ENCODE measurements around the gene YIF1A.

YIF1A gene

GRCh38 chr11:66275396-66275795 is 13.5 kb downstream of the YIF1A start:
- CTCF ChIA-PET: interaction anchor here (0.6 kb wide), 1 partner anchor 163 kb away, joined by 3 read pairs; the partner anchor contains the start of gene MRPL11

GRCh38 chr11:66274219-66274618 is 14.7 kb downstream of the YIF1A start:
- ChIA-PET CTCF (no interaction called here), POLR2A (no interaction called here)
- H3K36me3 ChIP-seq (ENCODE audit: control insufficient read depth in 2 of 2, insufficient read depth in 1 of 2, low read length in 2 of 2): peaks cover 0 to 61% of the 10 kb centered on the region in 2 experiments; a peak in 2 of 3 replicates
- no peaks in the 10 kb centered on the region for H3K9me3 ChIP-seq (ENCODE audit: control insufficient read depth, insufficient read depth, low read depth, low read length)
- no peak overlapping the region for H3K27ac ChIP-seq (ENCODE audit: extremely low read depth, low read depth, low read length)
- H3K4me3 ChIP-seq (ENCODE audit: low read depth, low read length): no peak overlapping the region
- H3K4me1 ChIP-seq (ENCODE audit: control insufficient read depth, insufficient read depth, low read length): peaks cover 2% of the 10 kb centered on the region; the same call in 1 of the 2 replicates
- no peak for TF ChIP-seq ZNF558 (tag by site-specific recombination; IDR thresholded peaks at IDR 0.05)
- no peak for TF ChIP-seq KLF10 (tag by site-specific recombination; IDR thresholded peaks at IDR 0.05)
- TF ChIP-seq ZNF24 (tag by site-specific recombination; IDR thresholded peaks at IDR 0.05): no peak
- no peak for TF ChIP-seq TSHZ1 (tag by site-specific recombination; IDR thresholded peaks at IDR 0.05; ENCODE audit: borderline replicate concordance)
- no peak for TF ChIP-seq ZNF140 (tag by site-specific recombination; IDR thresholded peaks at IDR 0.05)
- TF ChIP-seq ZNF555 (tag by site-specific recombination; conservative IDR thresholded peaks at IDR 0.05): no peak
- TF ChIP-seq ZNF311 (tag by site-specific recombination; IDR thresholded peaks at IDR 0.05; ENCODE audit: borderline replicate concordance): no peak
- no peak for TF ChIP-seq ZNF654 (tag by site-specific recombination; IDR thresholded peaks at IDR 0.05; ENCODE audit: low read depth)

More at GRCh38 chr11:66275396-66275795, 13.5 kb downstream of the YIF1A start:
- H3K27ac ChIP-seq (ENCODE audit: extremely low read depth, low read depth, low read length): no peak overlapping the region
- POLR2A ChIA-PET: no interaction called here
- peaks cover 0 to 56% of the 10 kb centered on the region in 2 experiments; a peak in 2 of 3 replicates for H3K36me3 ChIP-seq (ENCODE audit: control insufficient read depth in 2 of 2, insufficient read depth in 1 of 2, low read length in 2 of 2)
- no peaks in the 10 kb centered on the region for H3K4me1 ChIP-seq (ENCODE audit: control insufficient read depth, insufficient read depth, low read length)
- H3K4me3 ChIP-seq (ENCODE audit: low read depth, low read length): no peak overlapping the region
- TF ChIP-seq ZNF175 (tag by site-specific recombination; IDR thresholded peaks at IDR 0.05) (no peak), ZNF704 (tag by site-specific recombination; IDR thresholded peaks at IDR 0.05) (no peak), ZSCAN4 (tag by site-specific recombination; IDR thresholded peaks at IDR 0.05) (no peak), TCF7L2 (IDR thresholded peaks at IDR 0.05; ENCODE audit: borderline replicate concordance, low read depth, low read length) (no peak), ELK4 (IDR thresholded peaks at IDR 0.05; ENCODE audit: borderline replicate concordance, low read depth, low read length) (no peak), ZNF449 (tag by site-specific recombination; IDR thresholded peaks at IDR 0.05) (no peak), ZNF660 (tag by site-specific recombination; IDR thresholded peaks at IDR 0.05) (no peak), ZNF830 (tag by site-specific recombination; IDR thresholded peaks at IDR 0.05; ENCODE audit: low read depth) (no peak), ZNF596 (tag by site-specific recombination; IDR thresholded peaks at IDR 0.05) (no peak), ZNF530 (tag by site-specific recombination; IDR thresholded peaks at IDR 0.05; ENCODE audit: low read depth) (no peak), SP7 (tag by site-specific recombination; IDR thresholded peaks at IDR 0.05) (no peak), ZNF138 (tag by site-specific recombination; IDR thresholded peaks at IDR 0.05; ENCODE audit: borderline replicate concordance) (no peak), ZNF558 (tag by site-specific recombination; IDR thresholded peaks at IDR 0.05) (no peak), ZNF23 (tag by site-specific recombination; IDR thresholded peaks at IDR 0.05; ENCODE audit: borderline replicate concordance) (no peak), ZNF560 (tag by site-specific recombination; IDR thresholded peaks at IDR 0.05; ENCODE audit: borderline replicate concordance) (no peak), SCRT2 (tag by site-specific recombination; IDR thresholded peaks at IDR 0.05) (no peak), ZBTB8A (tag by site-specific recombination; IDR thresholded peaks at IDR 0.05) (no peak), ZNF26 (tag by site-specific recombination; IDR thresholded peaks at IDR 0.05) (no peak), ZNF624 (tag by site-specific recombination; IDR thresholded peaks at IDR 0.05) (no peak)
- H3K9me3 ChIP-seq (ENCODE audit: control insufficient read depth, insufficient read depth, low read depth, low read length): no peaks in the 10 kb centered on the region

All from HEK293 (cell line).